Measurements from ENCODE around the gene SLC27A6.

GRCh38 chr5:129069292-129069691 lies 104.0 kb downstream of the SLC27A6 start:
- TF ChIP-seq, protein P1, sequence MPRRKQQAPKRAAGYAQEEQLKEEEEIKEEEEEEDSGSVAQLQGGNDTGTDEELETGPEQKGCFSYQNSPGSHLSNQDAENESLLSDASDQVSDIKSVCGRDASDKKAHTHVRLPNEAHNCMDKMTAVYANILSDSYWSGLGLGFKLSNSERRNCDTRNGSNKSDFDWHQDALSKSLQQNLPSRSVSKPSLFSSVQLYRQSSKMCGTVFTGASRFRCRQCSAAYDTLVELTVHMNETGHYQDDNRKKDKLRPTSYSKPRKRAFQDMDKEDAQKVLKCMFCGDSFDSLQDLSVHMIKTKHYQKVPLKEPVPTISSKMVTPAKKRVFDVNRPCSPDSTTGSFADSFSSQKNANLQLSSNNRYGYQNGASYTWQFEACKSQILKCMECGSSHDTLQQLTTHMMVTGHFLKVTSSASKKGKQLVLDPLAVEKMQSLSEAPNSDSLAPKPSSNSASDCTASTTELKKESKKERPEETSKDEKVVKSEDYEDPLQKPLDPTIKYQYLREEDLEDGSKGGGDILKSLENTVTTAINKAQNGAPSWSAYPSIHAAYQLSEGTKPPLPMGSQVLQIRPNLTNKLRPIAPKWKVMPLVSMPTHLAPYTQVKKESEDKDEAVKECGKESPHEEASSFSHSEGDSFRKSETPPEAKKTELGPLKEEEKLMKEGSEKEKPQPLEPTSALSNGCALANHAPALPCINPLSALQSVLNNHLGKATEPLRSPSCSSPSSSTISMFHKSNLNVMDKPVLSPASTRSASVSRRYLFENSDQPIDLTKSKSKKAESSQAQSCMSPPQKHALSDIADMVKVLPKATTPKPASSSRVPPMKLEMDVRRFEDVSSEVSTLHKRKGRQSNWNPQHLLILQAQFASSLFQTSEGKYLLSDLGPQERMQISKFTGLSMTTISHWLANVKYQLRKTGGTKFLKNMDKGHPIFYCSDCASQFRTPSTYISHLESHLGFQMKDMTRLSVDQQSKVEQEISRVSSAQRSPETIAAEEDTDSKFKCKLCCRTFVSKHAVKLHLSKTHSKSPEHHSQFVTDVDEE (CRISPR knock-in tag; IDR thresholded peaks at IDR 0.05), result no peak
- no peak for TF ChIP-seq BACH2 (CRISPR knock-in tag; IDR thresholded peaks at IDR 0.05; ENCODE audit: borderline replicate concordance)
- TF ChIP-seq, protein P2, sequence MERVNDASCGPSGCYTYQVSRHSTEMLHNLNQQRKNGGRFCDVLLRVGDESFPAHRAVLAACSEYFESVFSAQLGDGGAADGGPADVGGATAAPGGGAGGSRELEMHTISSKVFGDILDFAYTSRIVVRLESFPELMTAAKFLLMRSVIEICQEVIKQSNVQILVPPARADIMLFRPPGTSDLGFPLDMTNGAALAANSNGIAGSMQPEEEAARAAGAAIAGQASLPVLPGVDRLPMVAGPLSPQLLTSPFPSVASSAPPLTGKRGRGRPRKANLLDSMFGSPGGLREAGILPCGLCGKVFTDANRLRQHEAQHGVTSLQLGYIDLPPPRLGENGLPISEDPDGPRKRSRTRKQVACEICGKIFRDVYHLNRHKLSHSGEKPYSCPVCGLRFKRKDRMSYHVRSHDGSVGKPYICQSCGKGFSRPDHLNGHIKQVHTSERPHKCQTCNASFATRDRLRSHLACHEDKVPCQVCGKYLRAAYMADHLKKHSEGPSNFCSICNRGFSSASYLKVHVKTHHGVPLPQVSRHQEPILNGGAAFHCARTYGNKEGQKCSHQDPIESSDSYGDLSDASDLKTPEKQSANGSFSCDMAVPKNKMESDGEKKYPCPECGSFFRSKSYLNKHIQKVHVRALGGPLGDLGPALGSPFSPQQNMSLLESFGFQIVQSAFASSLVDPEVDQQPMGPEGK (CRISPR knock-in tag; IDR thresholded peaks at IDR 0.05; ENCODE audit: borderline replicate concordance), result no peak
- no peak for TF ChIP-seq ZFP3 (CRISPR knock-in tag; IDR thresholded peaks at IDR 0.05)
- TF ChIP-seq ZC3H10 (CRISPR knock-in tag; IDR thresholded peaks at IDR 0.05), result no peak
- TF ChIP-seq TOX (CRISPR knock-in tag; IDR thresholded peaks at IDR 0.05; ENCODE audit: borderline replicate concordance), result no peak
- TF ChIP-seq RARB (CRISPR knock-in tag; IDR thresholded peaks at IDR 0.05), result no peak
- TF ChIP-seq, protein P3, sequence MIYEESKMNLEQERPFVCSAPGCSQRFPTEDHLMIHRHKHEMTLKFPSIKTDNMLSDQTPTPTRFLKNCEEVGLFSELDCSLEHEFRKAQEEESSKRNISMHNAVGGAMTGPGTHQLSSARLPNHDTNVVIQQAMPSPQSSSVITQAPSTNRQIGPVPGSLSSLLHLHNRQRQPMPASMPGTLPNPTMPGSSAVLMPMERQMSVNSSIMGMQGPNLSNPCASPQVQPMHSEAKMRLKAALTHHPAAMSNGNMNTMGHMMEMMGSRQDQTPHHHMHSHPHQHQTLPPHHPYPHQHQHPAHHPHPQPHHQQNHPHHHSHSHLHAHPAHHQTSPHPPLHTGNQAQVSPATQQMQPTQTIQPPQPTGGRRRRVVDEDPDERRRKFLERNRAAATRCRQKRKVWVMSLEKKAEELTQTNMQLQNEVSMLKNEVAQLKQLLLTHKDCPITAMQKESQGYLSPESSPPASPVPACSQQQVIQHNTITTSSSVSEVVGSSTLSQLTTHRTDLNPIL (CRISPR knock-in tag; IDR thresholded peaks at IDR 0.05; ENCODE audit: low read depth), result no peak
- TF ChIP-seq ZFP30 (CRISPR knock-in tag; IDR thresholded peaks at IDR 0.05), result no peak
- TF ChIP-seq SNAI2 (CRISPR knock-in tag; IDR thresholded peaks at IDR 0.05), result no peak
- no peak for TF ChIP-seq ZNF565 (CRISPR knock-in tag; conservative IDR thresholded peaks at IDR 0.05; ENCODE audit: low read depth)

All from SK-N-SH treated with all-trans-retinoic acid at 6 μM for 48 hours (cell line).